ENCODE results near the gene NINJ2.
"Not testable (repeated sequence)": the region's sequence is repeated elsewhere in the genome, so short reads cannot be mapped to it uniquely, and the experiment has no call there.

The NINJ2 gene

GRCh38 chr12:661720-662486 is 1.3 kb downstream of the NINJ2 start:
- Mint-ChIP-seq H3K36me3 (no peaks in the 10 kb centered on the region), H3K27me3 (no peaks in the 10 kb centered on the region), H3K4me3 (peak overlapping the region; percentile 11), H3K4me1 (ENCODE audit: low read depth) (peaks cover 42% of the 10 kb centered on the region), H3K27ac (no peak overlapping the region), H3K9me3 (ENCODE audit: low read depth) (no peaks in the 10 kb centered on the region)

GRCh38 chr12:659090-659683 is 4.1 kb downstream of the NINJ2 start:
- no peaks in the 10 kb centered on the region for H3K27me3 Mint-ChIP-seq
- no peaks in the 10 kb centered on the region for H3K9me3 Mint-ChIP-seq (ENCODE audit: low read depth)
- no peak overlapping the region for H3K4me3 Mint-ChIP-seq
- H3K27ac Mint-ChIP-seq, result no peak overlapping the region
- peaks cover 28% of the 10 kb centered on the region for H3K4me1 Mint-ChIP-seq (ENCODE audit: low read depth)
- H3K36me3 Mint-ChIP-seq, result no peaks in the 10 kb centered on the region

- Mint-ChIP-seq H3K27ac (no peak overlapping the region), H3K36me3 (no peaks in the 10 kb centered on the region), H3K4me3 (no peak overlapping the region), H3K27me3 (no peaks in the 10 kb centered on the region), H3K9me3 (ENCODE audit: low read depth) (no peaks in the 10 kb centered on the region), H3K4me1 (ENCODE audit: low read depth) (peaks cover 10% of the 10 kb centered on the region)
Observed at GRCh38 chr12:650983-651382, 12.3 kb downstream of the NINJ2 start.

GRCh38 chr12:647385-648085 is 15.7 kb downstream of the NINJ2 start:
- Mint-ChIP-seq H3K4me3 (no peak overlapping the region), H3K9me3 (ENCODE audit: low read depth) (no peaks in the 10 kb centered on the region), H3K27ac (no peak overlapping the region), H3K27me3 (no peaks in the 10 kb centered on the region), H3K36me3 (no peaks in the 10 kb centered on the region), H3K4me1 (ENCODE audit: low read depth) (peaks cover 22% of the 10 kb centered on the region)

GRCh38 chr12:646442-647384 is 16.5 kb downstream of the NINJ2 start:
- Mint-ChIP-seq H3K4me1 (ENCODE audit: low read depth) (peaks cover 26% of the 10 kb centered on the region), H3K27ac (no peak overlapping the region), H3K4me3 (no peak overlapping the region), H3K9me3 (ENCODE audit: low read depth) (no peaks in the 10 kb centered on the region), H3K27me3 (no peaks in the 10 kb centered on the region), H3K36me3 (no peaks in the 10 kb centered on the region)

- Mint-ChIP-seq H3K36me3 (no peaks in the 10 kb centered on the region), H3K27me3 (no peaks in the 10 kb centered on the region), H3K27ac (no peak overlapping the region), H3K4me1 (ENCODE audit: low read depth) (peaks cover 22% of the 10 kb centered on the region), H3K4me3 (no peak overlapping the region), H3K9me3 (ENCODE audit: low read depth) (no peaks in the 10 kb centered on the region)
Observed at GRCh38 chr12:645563-646071, 17.6 kb downstream of the NINJ2 start.

GRCh38 chr12:644818-645552 is 18.3 kb downstream of the NINJ2 start:
- Mint-ChIP-seq H3K9me3 (ENCODE audit: low read depth) (no peaks in the 10 kb centered on the region), H3K27me3 (no peaks in the 10 kb centered on the region), H3K36me3 (no peaks in the 10 kb centered on the region), H3K4me3 (no peak overlapping the region), H3K27ac (no peak overlapping the region), H3K4me1 (ENCODE audit: low read depth) (peaks cover 28% of the 10 kb centered on the region)

- Mint-ChIP-seq H3K36me3 (no peaks in the 10 kb centered on the region), H3K27ac (peak overlapping the region; percentile 89), H3K27me3 (no peaks in the 10 kb centered on the region), H3K9me3 (ENCODE audit: low read depth) (no peaks in the 10 kb centered on the region), H3K4me3 (peak overlapping the region; percentile 83), H3K4me1 (ENCODE audit: low read depth) (peaks cover 35% of the 10 kb centered on the region)
Observed at GRCh38 chr12:644303-644639, 19.0 kb downstream of the NINJ2 start.

GRCh38 chr12:643475-644302 is 19.6 kb downstream of the NINJ2 start:
- Mint-ChIP-seq H3K27me3 (no peaks in the 10 kb centered on the region), H3K4me1 (ENCODE audit: low read depth) (peaks cover 41% of the 10 kb centered on the region), H3K9me3 (ENCODE audit: low read depth) (no peaks in the 10 kb centered on the region), H3K4me3 (peak overlapping the region; percentile 83), H3K27ac (peak overlapping the region; percentile 89), H3K36me3 (no peaks in the 10 kb centered on the region)

GRCh38 chr12:642633-643474 is 20.4 kb downstream of the NINJ2 start:
- H3K4me3 Mint-ChIP-seq, result peak overlapping the region; percentile 83
- peaks cover 47% of the 10 kb centered on the region for H3K4me1 Mint-ChIP-seq (ENCODE audit: low read depth)
- H3K27ac Mint-ChIP-seq, result peak overlapping the region; percentile 89
- H3K9me3 Mint-ChIP-seq (ENCODE audit: low read depth), result no peaks in the 10 kb centered on the region
- no peaks in the 10 kb centered on the region for H3K27me3 Mint-ChIP-seq
- no peaks in the 10 kb centered on the region for H3K36me3 Mint-ChIP-seq

- H3K36me3 Mint-ChIP-seq; H3K9me3 Mint-ChIP-seq (ENCODE audit: low read depth); H3K27me3 Mint-ChIP-seq; H3K4me3 Mint-ChIP-seq: not testable (repeated sequence)
- Mint-ChIP-seq H3K27ac (peak overlapping the region; percentile 88), H3K4me1 (ENCODE audit: low read depth) (peaks cover 46% of the 10 kb centered on the region)
Observed at GRCh38 chr12:641321-641720, 21.9 kb downstream of the NINJ2 start.

GRCh38 chr12:640773-641172 is 22.5 kb downstream of the NINJ2 start:
- Mint-ChIP-seq H3K27me3 (no peaks in the 10 kb centered on the region), H3K9me3 (ENCODE audit: low read depth) (no peaks in the 10 kb centered on the region), H3K36me3 (no peaks in the 10 kb centered on the region), H3K27ac (peak overlapping the region; percentile 79), H3K4me3 (no peak overlapping the region), H3K4me1 (ENCODE audit: low read depth) (peaks cover 46% of the 10 kb centered on the region)

- peak overlapping the region; percentile 6 for H3K4me3 Mint-ChIP-seq
- peaks cover 46% of the 10 kb centered on the region for H3K4me1 Mint-ChIP-seq (ENCODE audit: low read depth)
- H3K9me3 Mint-ChIP-seq (ENCODE audit: low read depth), result no peaks in the 10 kb centered on the region
- H3K27ac Mint-ChIP-seq, result peak overlapping the region; percentile 90
- no peaks in the 10 kb centered on the region for H3K27me3 Mint-ChIP-seq
- H3K36me3 Mint-ChIP-seq, result no peaks in the 10 kb centered on the region
Observed at GRCh38 chr12:639988-640387, 23.3 kb downstream of the NINJ2 start.
